Measurements from ENCODE around the gene MOV10L1. TPM values are rescaled to one million over a fixed set of nuclear protein-coding genes. Genes with fewer than 3 reads are reported as not detected.

MOV10L1 gene
- total RNA-seq, result 1.7 and 5.1 TPM in 2 replicates

GRCh38 chr22:50089682-50090411 is at the start of gene MOV10L1:
MOV10L1 (plus strand) TSS chr22:50090006; CDS start chr22:50090089, 83 bp downstream.

GRCh38 chr22:50058061-50058905 is 31.5 kb upstream of the MOV10L1 start, which contains the start of gene TTLL8:
TTLL8 (minus strand) TSS chr22:50058298.

GRCh38 chr22:50085211-50085972 is 4.4 kb upstream of the MOV10L1 start, which contains the start of gene MLC1:
MLC1 (minus strand) TSS chr22:50085426; CDS start chr22:50084902, 524 bp downstream.

GRCh38 chr22:50170453-50171318 is 80.9 kb downstream of the MOV10L1 start, which contains the start of gene PANX2:
PANX2 (plus strand) TSS chr22:50170731; CDS start chr22:50170731, 0 bp downstream.

GRCh38 chr22:50185375-50186087 is 95.7 kb downstream of the MOV10L1 start, which contains the start of gene TRABD:
TRABD (plus strand) TSS chr22:50185913; CDS start chr22:50193061, 7,148 bp downstream.

GRCh38 chr22:50200461-50201190 is 110.8 kb downstream of the MOV10L1 start, which contains the start of gene SELENOO:
SELENOO (plus strand) TSS chr22:50201011; CDS start chr22:50201037, 26 bp downstream.

Other genes with a start within 250 kb of the MOV10L1 start
- 10.1 and 11.2 TPM in 2 replicates for gene ZBED4, start 236.2 kb upstream of the MOV10L1 start, total RNA-seq
- 11.8 and 24.1 TPM in 2 replicates for gene ALG12, start 171.6 kb upstream of the MOV10L1 start, total RNA-seq
- 84.0 and 180 TPM in 2 replicates for gene CRELD2, start 171.4 kb upstream of the MOV10L1 start, total RNA-seq
- gene PIM3, start 129.2 kb upstream of the MOV10L1 start, total RNA-seq, result 59.5 and 60.0 TPM in 2 replicates
- not detected in 2 replicates for gene IL17REL, start 77.2 kb upstream of the MOV10L1 start, total RNA-seq
- not detected in 2 replicates for gene TTLL8, start 31.7 kb upstream of the MOV10L1 start, total RNA-seq
- gene MLC1, start 4.6 kb upstream of the MOV10L1 start, total RNA-seq, result 0.12 TPM in 1 of 2 replicates, not detected in the other
- gene PANX2, start 80.7 kb downstream of the MOV10L1 start, total RNA-seq, result 0.37 and 0.66 TPM in 2 replicates
- 30.1 and 33.0 TPM in 2 replicates for gene TRABD, start 95.9 kb downstream of the MOV10L1 start, total RNA-seq
- 25.6 and 28.3 TPM in 2 replicates for gene SELENOO, start 111.0 kb downstream of the MOV10L1 start, total RNA-seq
- gene TUBGCP6, start 155.0 kb downstream of the MOV10L1 start, total RNA-seq, result 37.0 and 37.6 TPM in 2 replicates
- gene HDAC10, start 161.3 kb downstream of the MOV10L1 start, total RNA-seq, result 30.1 and 40.7 TPM in 2 replicates
- 41.2 and 46.6 TPM in 2 replicates for gene MAPK12, start 171.7 kb downstream of the MOV10L1 start, total RNA-seq
- gene MAPK11, start 180.4 kb downstream of the MOV10L1 start, total RNA-seq, result 7.4 and 8.6 TPM in 2 replicates
- 118 and 202 TPM in 2 replicates for gene PLXNB2, start 217.6 kb downstream of the MOV10L1 start, total RNA-seq
- 1.5 and 2.7 TPM in 2 replicates for gene DENND6B, start 237.0 kb downstream of the MOV10L1 start, total RNA-seq

Data from uterine smooth muscle cell (primary cell).